KMS-11 (cell line): ENCODE data around the gene MEGF11.

Source experiments
- H2AFZ ChIP-seq: fragments of 200-600 bp; sonication (generic); 2 replicates; pipeline ENCODE4 v1.6.1; 2016; ENCODE audit warnings: antibody characterized with exemption, mixed run types, low read depth
- H3K27ac ChIP-seq: fragments of 200-600 bp; sonication (generic); 2 replicates; pipeline ENCODE4 v1.6.1; 2016; ENCODE audit warnings: mild to moderate bottlenecking, mixed run types
- H3K27me3 ChIP-seq: fragments of 200-600 bp; sonication (generic); 2 replicates; pipeline ENCODE4 v1.6.1; 2017; ENCODE audit warnings: mild to moderate bottlenecking, low read depth, mixed run types, moderate library complexity; ENCODE audit not compliant: insufficient read depth
- H3K36me3 ChIP-seq: fragments of 200-600 bp; sonication (generic); 2 replicates; pipeline ENCODE4 v1.6.1; 2017; ENCODE audit warnings: mild to moderate bottlenecking, mixed run types; ENCODE audit not compliant: insufficient read depth
- H3K4me1 ChIP-seq: fragments of 200-600 bp; sonication (generic); 2 replicates; pipeline ENCODE4 v1.6.1; 2016; ENCODE audit warnings: mild to moderate bottlenecking, low read depth, mixed run types; ENCODE audit not compliant: poor library complexity, severe bottlenecking
- H3K4me2 ChIP-seq: fragments of 200-600 bp; sonication (generic); 2 replicates; pipeline ENCODE4 v1.7.0; 2016; ENCODE audit warnings: mild to moderate bottlenecking, mixed run types
- H3K4me3 ChIP-seq: fragments of 200-600 bp; sonication (generic); IDR thresholded peaks from 2 replicates; pipeline ENCODE4 v1.6.1; 2017; ENCODE audit warnings: low read depth, low read length, mixed read lengths; ENCODE audit not compliant: insufficient read depth
- H3K79me2 ChIP-seq: fragments of 200-600 bp; sonication (generic); 2 replicates; pipeline ENCODE4 v1.6.1; 2016; ENCODE audit warnings: low read depth, mixed run types; ENCODE audit not compliant: insufficient read depth
- H3K9ac ChIP-seq: fragments of 200-600 bp; sonication (generic); 2 replicates; pipeline ENCODE4 v1.6.1; 2016; ENCODE audit warnings: mild to moderate bottlenecking, mixed run types
- H4K20me1 ChIP-seq: fragments of 200-600 bp; sonication (generic); 2 replicates; pipeline ENCODE4 v1.6.1; 2016; ENCODE audit warnings: mild to moderate bottlenecking, mixed run types; ENCODE audit not compliant: insufficient read depth
- TF ChIP-seq, protein P1 (sequence below): fragments of 200-600 bp; sonication (generic); conservative IDR thresholded peaks from 2 replicates; pipeline ENCODE4 v1.6.1; 2017; ENCODE audit warnings: low read depth, mild to moderate bottlenecking, antibody characterized with exemption, low read length, moderate library complexity, mixed read lengths

MEGF11 gene

GRCh38 chr15:65856821-65857455 is 396.6 kb downstream of the MEGF11 start:
- Histone ChIP-seq H3K4me2 (no peak overlapping the region), H3K4me1 (no peaks in the 10 kb centered on the region), H3K27me3 (no peaks in the 10 kb centered on the region), H3K9ac (no peak overlapping the region), H3K36me3 (no peaks in the 10 kb centered on the region), H3K27ac (no peak overlapping the region), H3K4me3 (no peak overlapping the region), H2AFZ (no peak overlapping the region), H3K79me2 (no peaks in the 10 kb centered on the region), H4K20me1 (no peaks in the 10 kb centered on the region)
- TF ChIP-seq, protein P1, sequence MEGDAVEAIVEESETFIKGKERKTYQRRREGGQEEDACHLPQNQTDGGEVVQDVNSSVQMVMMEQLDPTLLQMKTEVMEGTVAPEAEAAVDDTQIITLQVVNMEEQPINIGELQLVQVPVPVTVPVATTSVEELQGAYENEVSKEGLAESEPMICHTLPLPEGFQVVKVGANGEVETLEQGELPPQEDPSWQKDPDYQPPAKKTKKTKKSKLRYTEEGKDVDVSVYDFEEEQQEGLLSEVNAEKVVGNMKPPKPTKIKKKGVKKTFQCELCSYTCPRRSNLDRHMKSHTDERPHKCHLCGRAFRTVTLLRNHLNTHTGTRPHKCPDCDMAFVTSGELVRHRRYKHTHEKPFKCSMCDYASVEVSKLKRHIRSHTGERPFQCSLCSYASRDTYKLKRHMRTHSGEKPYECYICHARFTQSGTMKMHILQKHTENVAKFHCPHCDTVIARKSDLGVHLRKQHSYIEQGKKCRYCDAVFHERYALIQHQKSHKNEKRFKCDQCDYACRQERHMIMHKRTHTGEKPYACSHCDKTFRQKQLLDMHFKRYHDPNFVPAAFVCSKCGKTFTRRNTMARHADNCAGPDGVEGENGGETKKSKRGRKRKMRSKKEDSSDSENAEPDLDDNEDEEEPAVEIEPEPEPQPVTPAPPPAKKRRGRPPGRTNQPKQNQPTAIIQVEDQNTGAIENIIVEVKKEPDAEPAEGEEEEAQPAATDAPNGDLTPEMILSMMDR: peak; percentile 88

GRCh38 chr15:65851981-65852380 is 401.6 kb downstream of the MEGF11 start:
- H3K79me2 ChIP-seq: no peaks in the 10 kb centered on the region
- no peaks in the 10 kb centered on the region for H3K36me3 ChIP-seq
- H4K20me1 ChIP-seq: no peaks in the 10 kb centered on the region
- TF ChIP-seq, protein P1: no peak
- no peaks in the 10 kb centered on the region for H3K4me1 ChIP-seq
- H2AFZ ChIP-seq: no peak overlapping the region
- no peak overlapping the region for H3K27ac ChIP-seq
- H3K4me3 ChIP-seq: no peak overlapping the region
- no peak overlapping the region for H3K9ac ChIP-seq
- H3K27me3 ChIP-seq: no peaks in the 10 kb centered on the region
- no peak overlapping the region for H3K4me2 ChIP-seq

DNA sequence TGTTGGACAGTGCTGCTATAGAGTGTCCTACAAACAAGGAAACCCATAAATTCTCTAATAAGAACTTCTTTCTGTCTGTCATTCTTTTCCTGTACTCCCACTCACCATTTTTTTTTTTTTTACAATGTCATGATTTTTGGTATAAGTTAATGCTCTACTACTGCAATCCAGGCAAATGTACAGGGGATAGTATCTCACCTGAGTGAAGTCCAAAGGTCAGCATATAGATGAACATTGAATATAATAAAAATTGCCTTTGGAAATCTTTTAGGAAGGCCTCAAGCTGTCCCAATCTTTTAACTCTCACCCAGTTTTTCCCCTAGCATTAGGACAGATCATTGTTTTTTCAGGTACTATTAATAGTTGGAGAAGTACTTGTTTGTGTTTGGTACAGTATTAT is 405.6 kb downstream of the MEGF11 start:
- Histone ChIP-seq H3K27me3 (no peaks in the 10 kb centered on the region), H3K4me1 (no peaks in the 10 kb centered on the region), H3K79me2 (no peaks in the 10 kb centered on the region), H3K4me2 (no peak overlapping the region), H3K9ac (no peak overlapping the region), H3K36me3 (no peaks in the 10 kb centered on the region), H3K4me3 (no peak overlapping the region), H3K27ac (no peak overlapping the region), H4K20me1 (no peaks in the 10 kb centered on the region), H2AFZ (no peak overlapping the region)
- TF ChIP-seq, protein P1: no peak

GRCh38 chr15:65845826-65846519 is 407.6 kb downstream of the MEGF11 start:
- H3K4me3 ChIP-seq: no peak overlapping the region
- TF ChIP-seq, protein P1: no peak
- no peak overlapping the region for H3K4me2 ChIP-seq
- no peaks in the 10 kb centered on the region for H3K36me3 ChIP-seq
- H3K4me1 ChIP-seq: no peaks in the 10 kb centered on the region
- no peaks in the 10 kb centered on the region for H3K27me3 ChIP-seq
- H2AFZ ChIP-seq: no peak overlapping the region
- no peak overlapping the region for H3K27ac ChIP-seq
- no peak overlapping the region for H3K9ac ChIP-seq
- no peaks in the 10 kb centered on the region for H3K79me2 ChIP-seq
- H4K20me1 ChIP-seq: no peaks in the 10 kb centered on the region
